ENCODE results near the gene MYOZ1.
"Not testable (repeated sequence)": the region's sequence is repeated elsewhere in the genome, so short reads cannot be mapped to it uniquely, and the experiment has no call there.

MYOZ1 gene

GRCh38 chr10:73641328-73642060, at the start of gene MYOZ1:
MYOZ1 (minus strand) TSS chr10:73641474; CDS start chr10:73640017, 1,457 bp downstream.
- no peak for DNase-seq (ENCODE audit: low read depth)

GRCh38 chr10:73690755-73691154, 49.5 kb upstream of the MYOZ1 start:
- DNase-seq (ENCODE audit: low read depth) = not testable (repeated sequence)

- not testable (repeated sequence) for DNase-seq (ENCODE audit: low read depth)
These were observed 48.3 kb upstream of the MYOZ1 start for GRCh38 chr10:73689596-73689995.

- not testable (repeated sequence) for DNase-seq (ENCODE audit: low read depth)
These were observed 46.4 kb upstream of the MYOZ1 start for GRCh38 chr10:73687641-73688040.

GRCh38 chr10:73674546-73674945, 33.3 kb upstream of the MYOZ1 start:
- DNase-seq (ENCODE audit: low read depth) = not testable (repeated sequence)

GRCh38 chr10:73668378-73668777, 27.1 kb upstream of the MYOZ1 start:
- not testable (repeated sequence) for DNase-seq (ENCODE audit: low read depth)

GRCh38 chr10:73666153-73666809, 25.0 kb upstream of the MYOZ1 start:
- DNase-seq (ENCODE audit: low read depth) = not testable (repeated sequence)

GRCh38 chr10:73665581-73665980, 24.3 kb upstream of the MYOZ1 start:
- not testable (repeated sequence) for DNase-seq (ENCODE audit: low read depth)

- DNase-seq (ENCODE audit: low read depth) = not testable (repeated sequence)
These were observed 23.1 kb upstream of the MYOZ1 start for GRCh38 chr10:73664156-73665040.

- not testable (repeated sequence) for DNase-seq (ENCODE audit: low read depth)
These were observed 22.3 kb upstream of the MYOZ1 start for GRCh38 chr10:73663621-73664020.

- not testable (repeated sequence) for DNase-seq (ENCODE audit: low read depth)
These were observed 21.4 kb upstream of the MYOZ1 start for GRCh38 chr10:73662705-73663104.

- no peak for DNase-seq (ENCODE audit: low read depth)
These were observed 14.7 kb upstream of the MYOZ1 start, which contains the start of gene SYNPO2L for GRCh38 chr10:73655990-73656298. SYNPO2L (minus strand) TSS chr10:73656029; CDS start chr10:73655922, 107 bp downstream.

GRCh38 chr10:73655257-73655989, 14.1 kb upstream of the MYOZ1 start:
- DNase-seq (ENCODE audit: low read depth) = no peak

GRCh38 chr10:73653701-73654100, 12.4 kb upstream of the MYOZ1 start:
- no peak for DNase-seq (ENCODE audit: low read depth)

GRCh38 chr10:73653195-73653594, 11.9 kb upstream of the MYOZ1 start:
- DNase-seq (ENCODE audit: low read depth) = no peak

- DNase-seq (ENCODE audit: low read depth) = no peak
These were observed 9.5 kb upstream of the MYOZ1 start for GRCh38 chr10:73650537-73651331.

- no peak for DNase-seq (ENCODE audit: low read depth)
These were observed 8.7 kb upstream of the MYOZ1 start for GRCh38 chr10:73649876-73650536.

GRCh38 chr10:73648975-73649829, 7.9 kb upstream of the MYOZ1 start:
- no peak for DNase-seq (ENCODE audit: low read depth)

GRCh38 chr10:73647875-73648651, 6.8 kb upstream of the MYOZ1 start:
- DNase-seq (ENCODE audit: low read depth) = no peak

Measured in activated gamma-delta T cell treated with anti-CD3 and anti-CD28 coated beads, Interleukin-2, amount 50 U/mL, for 16 hours (primary cell).